Skeletal muscle satellite cell (primary cell): ENCODE results near the gene EXPH5.

Source experiments
- H3K27me3 ChIP-seq: 2 replicates; pipeline ENCODE4 v1.7.0; 2013; ENCODE audit warnings: low read length; ENCODE audit not compliant: control insufficient read depth, insufficient read depth
- H3K36me3 ChIP-seq: 2 replicates; pipeline ENCODE4 v1.7.0; 2013; ENCODE audit warnings: mild to moderate bottlenecking, control low read depth, low read length; ENCODE audit not compliant: insufficient read depth
- H3K4me1 ChIP-seq: 2 replicates; pipeline ENCODE4 v1.7.0; 2013; ENCODE audit warnings: low read length; ENCODE audit not compliant: control insufficient read depth, insufficient read depth
- H3K4me2 ChIP-seq: 2 replicates; pipeline ENCODE4 v1.7.0; 2013; ENCODE audit warnings: mild to moderate bottlenecking, low read length
- H3K4me3 ChIP-seq: 2 replicates; pipeline ENCODE4 v1.7.0; 2013; ENCODE audit warnings: low read length
- H3K9ac ChIP-seq: 2 replicates; pipeline ENCODE4 v1.7.0; 2013; ENCODE audit warnings: mild to moderate bottlenecking, low read depth, low read length, moderate library complexity
- H3K9me3 ChIP-seq: replicated peaks from 2 replicates; pipeline ENCODE4 v1.7.0; 2013; ENCODE audit warnings: mild to moderate bottlenecking, control low read depth, low read length

Gene EXPH5

GRCh38 chr11:108486331-108486730 lies 107.2 kb downstream of the EXPH5 start:
- no peak overlapping the region for H3K4me2 ChIP-seq

DNA sequence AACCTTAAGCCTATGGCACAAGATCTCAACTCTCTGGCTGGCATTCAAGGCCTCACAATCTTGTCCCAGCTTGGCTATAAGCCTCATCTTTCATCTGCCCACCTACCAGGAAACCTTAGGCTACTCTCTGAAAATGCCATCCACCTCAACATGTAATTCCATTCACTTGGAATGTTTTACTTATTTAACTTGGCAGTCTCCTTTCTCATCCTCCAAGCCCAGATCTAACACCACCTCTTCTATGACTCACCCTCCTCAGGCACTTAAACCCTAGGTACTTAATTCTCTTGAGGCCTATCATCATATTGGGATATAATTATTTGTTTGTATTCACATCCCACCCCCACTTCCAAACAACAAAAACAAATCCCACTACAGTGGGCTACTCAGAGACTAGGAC lies 110.4 kb downstream of the EXPH5 start:
- Histone ChIP-seq H3K27me3 (no peaks in the 10 kb centered on the region), H3K4me3 (no peak overlapping the region), H3K36me3 (peaks cover 35% of the 10 kb centered on the region), H3K4me2 (no peak overlapping the region), H3K9me3 (no peaks in the 10 kb centered on the region), H3K4me1 (no peaks in the 10 kb centered on the region), H3K9ac (no peak overlapping the region)

More at GRCh38 chr11:108486331-108486730, 107.2 kb downstream of the EXPH5 start:
- no peak overlapping the region for H3K9ac ChIP-seq
- no peaks in the 10 kb centered on the region for H3K9me3 ChIP-seq
- H3K27me3 ChIP-seq: no peaks in the 10 kb centered on the region
- H3K4me1 ChIP-seq: no peaks in the 10 kb centered on the region
- peaks cover 29% of the 10 kb centered on the region for H3K36me3 ChIP-seq
- no peak overlapping the region for H3K4me3 ChIP-seq

DNA sequence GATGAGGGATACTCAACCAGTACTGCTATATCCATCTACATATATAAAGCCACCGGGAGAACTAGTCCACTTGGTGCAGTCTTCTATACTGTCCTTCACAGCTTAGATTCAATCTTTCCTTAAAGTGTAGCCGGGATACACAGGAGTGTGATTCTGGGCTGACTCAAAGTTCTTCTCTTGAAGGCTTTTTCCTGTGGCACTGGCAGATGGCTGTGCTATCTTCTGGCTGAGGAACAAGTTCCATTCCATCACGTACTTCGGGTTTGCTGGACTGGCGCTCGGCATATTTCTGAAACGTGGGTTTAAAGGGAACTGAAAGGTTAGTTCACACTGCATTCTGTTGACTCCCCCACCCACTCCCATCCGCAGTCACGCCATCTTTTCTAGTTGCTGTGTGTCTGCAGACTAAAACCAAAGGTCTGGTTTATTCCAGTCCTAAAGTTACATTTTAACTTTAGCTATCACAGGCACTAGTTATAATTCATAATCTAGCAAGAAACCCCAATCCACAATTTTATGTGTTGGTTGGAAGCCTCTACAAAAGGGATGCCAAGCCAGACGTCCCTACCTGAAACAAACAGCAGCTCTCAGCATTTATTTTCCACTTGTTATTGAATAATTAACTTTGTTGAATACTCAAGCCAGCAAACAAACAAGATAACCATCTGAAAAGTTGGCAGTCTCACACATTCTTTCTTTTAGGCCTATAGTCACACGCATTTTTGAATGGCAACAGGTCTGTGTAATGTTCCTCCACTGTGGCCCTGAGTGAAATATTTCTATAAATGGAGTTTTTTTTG lies 118.7 kb downstream of the EXPH5 start:
- no peak overlapping the region for H3K9ac ChIP-seq
- H3K4me1 ChIP-seq: no peaks in the 10 kb centered on the region
- H3K4me2 ChIP-seq: no peak overlapping the region
- H3K9me3 ChIP-seq: no peaks in the 10 kb centered on the region
- no peak overlapping the region for H3K4me3 ChIP-seq
- H3K36me3 ChIP-seq: peaks cover 25% of the 10 kb centered on the region
- H3K27me3 ChIP-seq: no peaks in the 10 kb centered on the region

- Histone ChIP-seq H3K9me3 (no peaks in the 10 kb centered on the region), H3K4me3 (no peak overlapping the region), H3K9ac (no peak overlapping the region), H3K4me1 (no peaks in the 10 kb centered on the region), H3K36me3 (peaks cover 16% of the 10 kb centered on the region), H3K4me2 (no peak overlapping the region), H3K27me3 (no peaks in the 10 kb centered on the region)
Observed at GRCh38 chr11:108472681-108473080, 120.9 kb downstream of the EXPH5 start.

DNA sequence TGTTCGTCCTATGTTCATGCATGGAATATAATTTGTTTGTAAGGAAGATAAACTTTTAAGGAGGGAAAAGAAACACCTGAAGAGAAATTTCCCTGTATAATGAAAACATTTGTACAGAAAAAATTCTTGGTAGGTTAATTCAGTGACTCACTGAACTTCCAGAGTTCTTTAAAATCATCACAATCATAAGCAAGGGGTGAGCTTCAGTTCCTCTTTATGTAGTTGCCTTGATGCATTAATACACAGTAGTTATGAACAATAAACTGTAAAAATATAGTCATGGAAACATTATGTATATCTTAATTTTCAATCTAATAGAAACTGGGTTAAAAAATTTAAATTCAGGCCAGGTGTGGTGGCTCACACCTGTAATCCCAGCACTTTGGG lies 125.1 kb downstream of the EXPH5 start:
- Histone ChIP-seq H3K4me2 (no peak overlapping the region), H3K4me3 (no peak overlapping the region), H3K9me3 (no peaks in the 10 kb centered on the region), H3K27me3 (no peaks in the 10 kb centered on the region), H3K9ac (no peak overlapping the region), H3K36me3 (no peaks in the 10 kb centered on the region), H3K4me1 (peaks cover 4% of the 10 kb centered on the region)

- H3K27me3 ChIP-seq: no peaks in the 10 kb centered on the region
- H3K36me3 ChIP-seq: no peaks in the 10 kb centered on the region
- no peaks in the 10 kb centered on the region for H3K9me3 ChIP-seq
- peak within 1 kb of the TSS; percentile 94 for H3K9ac ChIP-seq
- peak within 1 kb of the TSS; percentile 85 for H3K4me3 ChIP-seq
- H3K4me1 ChIP-seq: peaks cover 4% of the 10 kb centered on the region
- peak within 1 kb of the TSS; percentile 77 for H3K4me2 ChIP-seq
Observed at GRCh38 chr11:108467091-108467823, 126.3 kb downstream of the EXPH5 start, which contains the start of gene C11orf65. TSS of gene C11orf65 (minus strand) at chr11:108467529. CDS start at chr11:108461559, 5,970 bp downstream.

DNA sequence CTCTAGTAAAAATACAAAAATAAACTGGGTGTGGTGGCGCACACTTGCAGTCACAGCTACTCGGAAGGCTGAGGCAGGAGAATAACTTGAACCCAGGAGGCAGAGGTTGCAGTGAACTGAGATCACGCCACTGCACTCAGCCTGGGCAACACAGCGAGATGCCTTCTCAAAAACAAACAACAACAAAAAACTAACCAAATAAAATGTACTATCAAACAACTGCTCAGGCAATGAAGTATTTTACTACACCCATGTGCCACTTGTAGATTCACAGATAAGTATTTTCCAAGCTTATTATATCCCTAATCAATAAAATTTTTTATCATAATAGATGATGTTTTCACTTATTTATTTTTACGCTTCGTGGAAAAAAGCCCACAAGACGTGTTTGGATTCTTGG lies 127.2 kb downstream of the EXPH5 start:
- H3K4me1 ChIP-seq: peaks cover 4% of the 10 kb centered on the region
- H3K9ac ChIP-seq: peak overlapping the region; percentile 94
- H3K9me3 ChIP-seq: no peaks in the 10 kb centered on the region
- H3K27me3 ChIP-seq: no peaks in the 10 kb centered on the region
- H3K36me3 ChIP-seq: no peaks in the 10 kb centered on the region
- H3K4me3 ChIP-seq: peak overlapping the region; percentile 85
- peak overlapping the region; percentile 77 for H3K4me2 ChIP-seq
